NCI-H2196 treated with DMSO at 0.1 percent for 48 hours (cell line): Measurements from ENCODE around the gene CUBN.

Experiments
- DNase-seq: peaks from one replicate; lab custom pipeline; 2025; ENCODE audit not compliant: unreplicated experiment; lab: John Stamatoyannopoulos, UW

Gene CUBN

GRCh38 chr10:16799621-16800020 is 330.0 kb downstream of the CUBN start:
- no peak for DNase-seq

GRCh38 chr10:16798571-16798970 is 331.0 kb downstream of the CUBN start:
- no peak for DNase-seq

- no peak for DNase-seq
Measured at GRCh38 chr10:16795410-16796073, 334.1 kb downstream of the CUBN start.

- no peak for DNase-seq
Measured at GRCh38 chr10:16794005-16794404, 335.6 kb downstream of the CUBN start.

- no peak for DNase-seq
Measured at GRCh38 chr10:16792675-16793074, 336.9 kb downstream of the CUBN start.

- no peak for DNase-seq
Measured at GRCh38 chr10:16789765-16790164, 339.8 kb downstream of the CUBN start.

GRCh38 chr10:16789261-16789660 is 340.4 kb downstream of the CUBN start:
- no peak for DNase-seq

GRCh38 chr10:16788778-16789177 is 340.8 kb downstream of the CUBN start:
- no peak for DNase-seq

GRCh38 chr10:16788125-16788524 is 341.5 kb downstream of the CUBN start:
- DNase-seq = no peak

- no peak for DNase-seq
Measured at GRCh38 chr10:16787361-16787791, 342.2 kb downstream of the CUBN start.

- DNase-seq = no peak
Measured at GRCh38 chr10:16780338-16780880, 349.2 kb downstream of the CUBN start.

- no peak for DNase-seq
Measured at GRCh38 chr10:16779384-16779915, 350.2 kb downstream of the CUBN start.

- DNase-seq = peak; percentile 1
Measured at GRCh38 chr10:16777473-16778370, 351.9 kb downstream of the CUBN start.

- DNase-seq = no peak
Measured at GRCh38 chr10:16776896-16777295, 352.7 kb downstream of the CUBN start.
